DMS 273 (cell line): ENCODE data around the gene CHST15.

Experiments
- DNase-seq: peaks from one replicate; lab custom pipeline; 2025; ENCODE audit not compliant: unreplicated experiment; lab: John Stamatoyannopoulos, UW

CHST15 gene

GRCh38 chr10:124032087-124032935 is 61.1 kb downstream of the CHST15 start:
- DNase-seq = no peak

- DNase-seq = no peak
Observed at GRCh38 chr10:124030492-124031110, 62.8 kb downstream of the CHST15 start.

DNA sequence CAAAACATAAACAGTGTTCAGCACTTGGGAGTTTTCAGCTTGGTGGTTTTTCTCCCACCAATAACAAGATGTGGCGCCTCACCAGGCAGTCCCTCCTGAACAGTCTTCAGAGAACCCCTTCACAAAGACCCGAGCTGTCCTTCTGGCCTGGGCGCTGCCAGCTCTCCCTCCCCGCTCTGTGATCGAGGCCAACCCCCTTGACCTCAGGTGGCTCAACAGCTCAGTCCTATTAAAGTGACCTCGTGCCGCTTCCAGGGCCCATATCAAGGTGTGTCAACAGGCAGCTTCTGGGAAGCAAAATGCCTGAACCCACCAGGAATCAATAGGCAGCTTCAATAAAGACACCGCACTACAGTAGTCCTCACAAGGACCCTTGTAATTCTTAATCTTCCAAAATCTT is 63.3 kb downstream of the CHST15 start:
- no peak for DNase-seq

GRCh38 chr10:124029559-124029958 is 63.8 kb downstream of the CHST15 start:
- DNase-seq = no peak

- no peak for DNase-seq
Observed at GRCh38 chr10:124028700-124029480, 64.5 kb downstream of the CHST15 start.

DNA sequence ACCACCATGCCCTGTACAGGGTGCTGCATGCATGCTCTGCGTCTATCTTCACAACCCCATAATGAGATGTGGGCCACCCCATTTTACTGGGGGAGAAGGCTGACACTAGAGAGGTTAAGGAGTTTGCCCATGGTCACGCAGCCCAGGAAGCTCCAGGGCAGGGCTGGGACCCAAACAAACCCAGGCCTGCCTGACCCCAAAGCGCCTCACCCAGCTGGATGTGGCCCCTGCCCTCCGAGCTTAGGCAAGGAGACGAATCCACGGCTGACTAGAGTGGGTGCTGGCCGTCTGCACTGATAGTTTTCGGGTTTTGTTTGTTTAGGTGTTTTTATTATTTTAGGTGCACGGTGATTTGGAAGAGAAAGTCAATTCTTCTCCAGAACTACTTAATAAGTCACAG is 65.7 kb downstream of the CHST15 start:
- no peak for DNase-seq

GRCh38 chr10:124027031-124027611 is 66.3 kb downstream of the CHST15 start:
- DNase-seq = no peak

DNA sequence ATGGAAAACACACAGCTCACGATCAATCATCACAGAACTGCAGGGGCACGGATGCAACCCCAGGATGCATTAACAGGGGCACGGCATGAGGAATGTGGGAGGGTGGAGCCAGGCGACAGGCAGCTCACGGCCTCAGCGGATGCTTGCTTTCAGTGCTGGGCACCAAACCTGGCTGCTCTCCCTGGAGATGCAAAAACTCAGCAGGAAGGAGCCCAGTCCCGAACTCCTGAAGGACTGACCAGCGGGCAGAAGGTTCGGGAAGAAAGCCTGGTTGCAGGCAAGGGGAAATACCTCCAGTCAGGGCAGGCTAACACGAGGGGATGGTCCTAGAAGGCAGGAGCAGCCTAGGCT is 66.8 kb downstream of the CHST15 start:
- DNase-seq = no peak

GRCh38 chr10:124025660-124026588 is 67.5 kb downstream of the CHST15 start:
- no peak for DNase-seq

- DNase-seq = no peak
Observed at GRCh38 chr10:124025152-124025551, 68.2 kb downstream of the CHST15 start.

GRCh38 chr10:124022066-124022465 is 71.3 kb downstream of the CHST15 start:
- DNase-seq = peak; percentile 16

DNA sequence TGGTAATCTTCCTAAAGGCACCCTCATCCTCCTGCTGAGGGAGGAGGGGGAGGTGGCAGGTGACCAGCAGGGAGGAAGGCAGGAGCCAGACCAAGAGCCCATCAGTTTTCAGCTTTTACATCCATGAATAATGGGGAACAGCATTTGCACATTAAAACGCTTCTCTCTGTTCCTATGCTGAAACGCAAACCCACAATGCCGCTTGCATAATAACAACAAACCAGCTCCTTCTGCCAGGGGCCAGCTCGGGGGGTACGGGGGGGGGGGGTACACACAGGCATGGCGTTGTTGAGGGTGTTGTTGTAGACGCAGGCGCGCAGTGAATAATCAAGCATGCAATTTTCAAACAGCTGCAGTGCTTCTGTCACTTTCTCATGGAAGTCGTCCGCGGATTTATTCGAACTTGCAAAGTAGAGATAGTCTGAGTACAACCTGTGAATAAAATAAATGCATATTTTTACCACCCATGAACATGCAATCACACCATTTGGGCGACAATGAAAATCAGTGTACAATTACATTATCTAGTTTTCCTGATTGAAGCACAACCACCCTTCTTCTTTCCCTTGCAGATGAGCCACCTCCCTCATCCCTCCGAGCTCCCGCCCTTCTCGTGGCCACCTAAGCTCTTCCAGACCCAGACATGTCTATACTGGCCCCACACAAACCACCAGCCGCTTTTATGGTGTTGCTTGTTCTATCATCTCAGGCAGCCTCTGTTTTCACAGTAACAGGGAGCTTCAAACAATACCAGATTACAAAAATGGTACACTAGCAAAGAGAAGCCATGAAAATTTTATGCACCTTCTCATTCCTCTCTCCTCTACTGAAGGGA is 72.2 kb downstream of the CHST15 start:
- DNase-seq = peak; percentile 28

GRCh38 chr10:124019886-124020797 is 73.3 kb downstream of the CHST15 start:
- DNase-seq = no peak

GRCh38 chr10:124018886-124019525 is 74.4 kb downstream of the CHST15 start:
- no peak for DNase-seq

GRCh38 chr10:124017729-124018128 is 75.7 kb downstream of the CHST15 start:
- DNase-seq = no peak

DNA sequence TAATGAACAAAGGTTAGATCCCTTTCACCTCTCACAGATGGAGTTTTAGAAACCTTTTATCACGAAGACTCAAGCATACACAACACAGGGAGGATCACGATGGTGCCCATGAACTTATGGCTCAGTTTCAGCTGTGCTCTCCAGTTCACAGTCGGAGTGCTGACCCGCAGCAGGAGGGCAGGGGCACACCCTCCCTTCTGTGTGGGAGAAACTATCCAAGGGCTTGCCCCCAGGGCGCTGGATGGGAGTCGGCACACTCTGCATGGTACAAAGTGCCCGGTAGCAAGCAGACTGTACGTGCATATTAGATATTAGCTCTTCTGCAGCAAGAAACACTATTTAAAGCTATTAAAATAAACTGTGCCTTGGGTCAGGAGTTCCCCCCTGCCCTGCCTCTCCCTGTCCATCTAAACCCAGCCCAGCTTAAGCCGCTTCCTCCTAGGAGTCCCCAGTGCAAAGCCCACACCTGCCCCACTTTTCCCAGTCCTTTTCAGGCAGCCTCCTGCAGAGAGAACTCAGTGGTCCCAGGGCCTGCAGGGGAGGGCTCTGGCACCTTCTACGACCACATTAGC is 76.5 kb downstream of the CHST15 start:
- DNase-seq = no peak

DNA sequence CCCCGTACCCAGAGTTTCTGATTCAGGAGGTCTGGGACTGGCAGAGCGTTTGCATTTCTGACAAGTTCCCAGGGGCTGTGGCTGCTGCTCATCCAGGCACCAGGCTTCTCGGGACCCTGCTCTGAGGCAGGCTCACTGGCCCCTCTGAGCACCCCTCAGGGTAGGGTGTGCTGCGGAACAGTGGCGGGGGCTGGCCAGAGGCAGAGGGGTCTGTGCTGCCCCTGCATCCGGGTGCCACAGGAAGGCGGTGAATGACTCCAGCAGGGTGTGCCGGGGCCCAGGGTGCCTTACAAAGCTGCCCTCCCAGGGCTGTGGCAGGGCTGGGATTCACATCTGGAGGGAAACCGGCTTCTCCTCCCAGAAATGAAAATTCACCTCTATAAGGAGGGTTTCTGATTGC is 77.4 kb downstream of the CHST15 start:
- DNase-seq = no peak
